HG03565 (cell line): ENCODE measurements around the gene PACRG.

ENCODE experiments used
- ATAC-seq: cut with Tn5 transposase; IDR thresholded peaks from one replicate; pipeline ENCODE4 v1.9.1; 2021; ENCODE audit warnings: mild to moderate bottlenecking, moderate library complexity; ENCODE audit not compliant: unreplicated experiment

Gene PACRG

GRCh38 chr6:163190786-163191185 lies 463.0 kb downstream of the PACRG start:
- no peak for ATAC-seq

- ATAC-seq: no peak
Observed at GRCh38 chr6:163191704-163192537, 464.1 kb downstream of the PACRG start.

- ATAC-seq: no peak
Observed at GRCh38 chr6:163192591-163192990, 464.8 kb downstream of the PACRG start.

- no peak for ATAC-seq
Observed at GRCh38 chr6:163193326-163193725, 465.6 kb downstream of the PACRG start.

GRCh38 chr6:163195721-163196691 lies 468.2 kb downstream of the PACRG start:
- ATAC-seq: no peak

- no peak for ATAC-seq
Observed at GRCh38 chr6:163197839-163198238, 470.1 kb downstream of the PACRG start.

GRCh38 chr6:163198396-163198795 lies 470.6 kb downstream of the PACRG start:
- ATAC-seq: no peak

- ATAC-seq: no peak
Observed at GRCh38 chr6:163199371-163199770, 471.6 kb downstream of the PACRG start.

- ATAC-seq: no peak
Observed at GRCh38 chr6:163200289-163200688, 472.5 kb downstream of the PACRG start.

- no peak for ATAC-seq
Observed at GRCh38 chr6:163200694-163201093, 472.9 kb downstream of the PACRG start.

- no peak for ATAC-seq
Observed at GRCh38 chr6:163201855-163202254, 474.1 kb downstream of the PACRG start.

- ATAC-seq: no peak
Observed at GRCh38 chr6:163206196-163206595, 478.4 kb downstream of the PACRG start.

GRCh38 chr6:163207431-163208383 lies 479.9 kb downstream of the PACRG start:
- no peak for ATAC-seq

- no peak for ATAC-seq
Observed at GRCh38 chr6:163209005-163209404, 481.2 kb downstream of the PACRG start.

- ATAC-seq: no peak
Observed at GRCh38 chr6:163212123-163212522, 484.3 kb downstream of the PACRG start.

GRCh38 chr6:163214259-163214658 lies 486.5 kb downstream of the PACRG start:
- no peak for ATAC-seq

GRCh38 chr6:163218361-163218894 lies 490.7 kb downstream of the PACRG start:
- no peak for ATAC-seq

GRCh38 chr6:163226181-163226835 lies 498.5 kb downstream of the PACRG start:
- ATAC-seq: no peak

GRCh38 chr6:163226836-163227485 lies 499.2 kb downstream of the PACRG start:
- no peak for ATAC-seq
